ENCODE results near the gene PRRG4.
"Not testable (repeated sequence)": the region's sequence is repeated elsewhere in the genome, so short reads cannot be mapped to it uniquely, and the experiment has no call there.

Gene PRRG4

DNA sequence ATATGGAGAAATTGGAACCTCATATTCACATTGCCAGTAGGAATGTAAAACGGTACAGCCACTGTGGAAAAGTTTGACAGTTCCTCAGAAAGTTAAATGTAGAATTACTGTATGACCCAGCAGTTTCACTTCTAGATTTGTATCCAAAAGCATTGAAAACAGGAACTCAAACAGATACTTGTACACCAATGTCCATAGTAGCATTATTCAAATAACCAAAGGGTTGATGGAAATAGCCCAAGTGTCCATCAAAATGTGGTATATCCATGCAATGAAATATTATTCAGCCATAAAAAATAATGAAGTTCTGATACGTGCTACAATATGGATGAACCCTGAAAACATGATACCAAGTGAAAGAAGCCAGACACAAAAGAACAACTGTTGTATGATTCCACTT is 17.8 kb downstream of the PRRG4 start:
- H3K4me1 ChIP-seq (ENCODE audit: control insufficient read depth, insufficient read depth, low read length, poor library complexity, severe bottlenecking) = no peaks in the 10 kb centered on the region
- no peaks in the 10 kb centered on the region for H3K36me3 ChIP-seq (ENCODE audit: control insufficient read depth, insufficient read depth, low read length)
- no peaks in the 10 kb centered on the region for H3K9me3 ChIP-seq (ENCODE audit: control insufficient read depth, low read length)
- H3K27me3 ChIP-seq (replicated peaks; ENCODE audit: control insufficient read depth, insufficient read depth, low read length, poor library complexity, severe bottlenecking) = no peaks in the 10 kb centered on the region
- H3K4me3 ChIP-seq (ENCODE audit: insufficient read depth, low read depth, low read length, poor library complexity, severe bottlenecking) = no peak overlapping the region
- no peak for DNase-seq
- H3K27ac ChIP-seq (ENCODE audit: insufficient read depth, low read length, poor library complexity, severe bottlenecking) = no peak overlapping the region

DNA sequence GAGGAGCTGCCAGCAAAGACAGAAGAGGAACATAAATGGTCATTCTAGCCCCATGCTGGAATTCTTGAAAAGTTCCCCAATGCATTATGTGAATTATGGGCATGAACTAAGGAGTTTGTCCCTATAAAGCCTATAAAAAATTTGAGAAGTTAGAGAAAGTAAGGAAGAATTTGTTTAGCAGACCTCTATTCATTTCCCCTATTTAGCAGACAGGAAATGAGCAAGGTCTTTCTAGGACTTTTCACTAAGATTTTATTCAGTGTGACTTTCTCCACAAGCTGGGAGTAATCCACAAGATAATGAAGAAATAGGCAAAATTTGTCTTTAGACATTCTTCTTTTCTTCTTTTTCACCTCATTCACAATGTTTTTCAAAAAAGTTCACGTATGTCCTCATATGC is 20.0 kb downstream of the PRRG4 start:
- Histone ChIP-seq H3K27ac (ENCODE audit: insufficient read depth, low read length, poor library complexity, severe bottlenecking) (no peak overlapping the region), H3K27me3 (replicated peaks; ENCODE audit: control insufficient read depth, insufficient read depth, low read length, poor library complexity, severe bottlenecking) (no peaks in the 10 kb centered on the region), H3K36me3 (ENCODE audit: control insufficient read depth, insufficient read depth, low read length) (no peaks in the 10 kb centered on the region), H3K4me1 (ENCODE audit: control insufficient read depth, insufficient read depth, low read length, poor library complexity, severe bottlenecking) (no peaks in the 10 kb centered on the region), H3K9me3 (ENCODE audit: control insufficient read depth, low read length) (no peaks in the 10 kb centered on the region), H3K4me3 (ENCODE audit: insufficient read depth, low read depth, low read length, poor library complexity, severe bottlenecking) (no peak overlapping the region)
- DNase-seq = no peak

DNA sequence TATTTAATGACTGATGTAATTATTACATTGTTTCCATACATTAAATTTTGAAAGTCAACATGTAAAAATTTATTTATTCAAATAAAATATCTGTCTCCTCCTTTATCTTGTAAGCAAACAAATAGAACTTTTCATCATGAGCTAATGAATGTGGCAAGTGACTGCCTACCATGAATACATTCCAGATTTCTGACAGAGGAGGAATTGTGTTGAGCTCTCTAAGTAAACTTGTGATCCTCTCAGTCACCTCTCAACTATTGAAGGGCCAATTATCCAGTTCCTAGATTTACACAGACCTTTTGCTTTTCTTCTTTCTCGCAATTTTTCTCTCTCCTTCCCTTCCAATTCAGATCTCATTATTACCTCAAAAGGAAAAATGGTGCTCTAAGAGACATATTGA is 21.5 kb downstream of the PRRG4 start:
- Histone ChIP-seq H3K9me3 (ENCODE audit: control insufficient read depth, low read length) (no peaks in the 10 kb centered on the region), H3K36me3 (ENCODE audit: control insufficient read depth, insufficient read depth, low read length) (no peaks in the 10 kb centered on the region), H3K27ac (ENCODE audit: insufficient read depth, low read length, poor library complexity, severe bottlenecking) (no peak overlapping the region), H3K4me3 (ENCODE audit: insufficient read depth, low read depth, low read length, poor library complexity, severe bottlenecking) (no peak overlapping the region), H3K4me1 (ENCODE audit: control insufficient read depth, insufficient read depth, low read length, poor library complexity, severe bottlenecking) (no peaks in the 10 kb centered on the region), H3K27me3 (replicated peaks; ENCODE audit: control insufficient read depth, insufficient read depth, low read length, poor library complexity, severe bottlenecking) (no peaks in the 10 kb centered on the region)
- DNase-seq = no peak

DNA sequence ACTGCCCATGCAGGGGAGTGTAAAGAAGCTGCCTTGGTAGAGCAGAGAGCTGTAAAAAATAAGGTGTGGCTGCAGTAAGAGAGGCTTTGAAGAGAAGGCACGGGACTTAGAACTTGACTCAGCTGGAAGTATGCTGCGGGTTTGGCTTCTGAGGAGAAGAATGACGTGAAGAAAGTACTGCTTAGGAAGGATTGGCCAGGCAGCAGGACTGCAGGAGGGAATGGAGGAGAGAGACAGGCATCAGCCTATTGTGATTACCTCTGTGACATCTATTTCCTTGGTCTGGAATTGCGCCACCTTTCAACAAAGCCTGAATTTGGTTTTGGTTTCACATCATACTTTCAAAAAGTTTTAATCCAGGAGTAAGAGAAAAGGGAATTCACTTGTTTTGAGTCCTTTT is 22.5 kb downstream of the PRRG4 start:
- H3K27ac ChIP-seq (ENCODE audit: insufficient read depth, low read length, poor library complexity, severe bottlenecking) = no peak overlapping the region
- H3K4me3 ChIP-seq (ENCODE audit: insufficient read depth, low read depth, low read length, poor library complexity, severe bottlenecking) = no peak overlapping the region

DNA sequence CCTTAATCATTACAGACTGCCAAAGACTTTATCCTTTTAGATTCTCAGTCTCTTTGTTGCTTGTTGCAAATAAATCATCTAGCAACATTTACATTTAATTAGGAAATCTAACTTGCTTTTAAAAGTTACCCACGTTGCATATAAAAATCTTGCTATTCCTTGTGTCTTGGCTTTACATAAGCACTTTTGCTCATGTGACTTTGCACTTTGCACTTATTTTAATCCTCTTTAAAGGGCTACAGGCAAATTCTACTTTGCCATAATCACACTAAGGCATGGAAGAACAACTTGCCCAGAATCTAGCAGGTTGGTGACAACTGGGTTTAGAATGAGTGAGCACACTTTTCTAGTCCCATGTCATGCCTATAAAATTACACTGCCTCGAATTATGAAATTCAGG is 25.9 kb downstream of the PRRG4 start:
- no peak overlapping the region for H3K27ac ChIP-seq (ENCODE audit: insufficient read depth, low read length, poor library complexity, severe bottlenecking)
- H3K4me3 ChIP-seq (ENCODE audit: insufficient read depth, low read depth, low read length, poor library complexity, severe bottlenecking) = no peak overlapping the region
- H3K27me3 ChIP-seq (replicated peaks; ENCODE audit: control insufficient read depth, insufficient read depth, low read length, poor library complexity, severe bottlenecking) = no peaks in the 10 kb centered on the region
- H3K36me3 ChIP-seq (ENCODE audit: control insufficient read depth, insufficient read depth, low read length) = no peaks in the 10 kb centered on the region
- no peak for DNase-seq
- no peaks in the 10 kb centered on the region for H3K4me1 ChIP-seq (ENCODE audit: control insufficient read depth, insufficient read depth, low read length, poor library complexity, severe bottlenecking)
- H3K9me3 ChIP-seq (ENCODE audit: control insufficient read depth, low read length) = no peaks in the 10 kb centered on the region

More for the DNA sequence above, 22.5 kb downstream of the PRRG4 start:
- Histone ChIP-seq H3K36me3 (ENCODE audit: control insufficient read depth, insufficient read depth, low read length) (no peaks in the 10 kb centered on the region), H3K4me1 (ENCODE audit: control insufficient read depth, insufficient read depth, low read length, poor library complexity, severe bottlenecking) (no peaks in the 10 kb centered on the region), H3K9me3 (ENCODE audit: control insufficient read depth, low read length) (no peaks in the 10 kb centered on the region), H3K27me3 (replicated peaks; ENCODE audit: control insufficient read depth, insufficient read depth, low read length, poor library complexity, severe bottlenecking) (no peaks in the 10 kb centered on the region)
- DNase-seq = no peak

DNA sequence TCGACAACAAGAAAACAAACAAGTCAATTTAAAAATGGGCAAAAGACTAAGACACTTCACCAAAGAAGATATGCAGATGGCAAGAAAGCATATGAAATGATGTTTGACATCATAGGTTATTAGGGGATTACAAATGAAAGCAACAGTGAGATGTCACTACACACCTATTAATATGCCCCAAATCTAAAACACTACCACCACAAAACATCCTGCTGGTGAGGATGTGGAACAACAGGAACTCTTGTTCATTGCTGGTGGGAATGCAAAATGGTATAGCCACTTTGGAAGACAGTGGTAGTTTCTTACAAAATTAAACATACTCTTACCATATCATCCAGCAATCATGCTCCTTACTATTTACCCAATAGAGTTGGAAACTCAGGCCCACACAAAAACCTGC is 29.0 kb downstream of the PRRG4 start:
- Histone ChIP-seq H3K4me1 (ENCODE audit: control insufficient read depth, insufficient read depth, low read length, poor library complexity, severe bottlenecking) (no peaks in the 10 kb centered on the region), H3K9me3 (ENCODE audit: control insufficient read depth, low read length) (no peaks in the 10 kb centered on the region), H3K27ac (ENCODE audit: insufficient read depth, low read length, poor library complexity, severe bottlenecking) (no peak overlapping the region), H3K4me3 (ENCODE audit: insufficient read depth, low read depth, low read length, poor library complexity, severe bottlenecking) (no peak overlapping the region), H3K36me3 (ENCODE audit: control insufficient read depth, insufficient read depth, low read length) (no peaks in the 10 kb centered on the region), H3K27me3 (replicated peaks; ENCODE audit: control insufficient read depth, insufficient read depth, low read length, poor library complexity, severe bottlenecking) (no peaks in the 10 kb centered on the region)
- DNase-seq = no peak

DNA sequence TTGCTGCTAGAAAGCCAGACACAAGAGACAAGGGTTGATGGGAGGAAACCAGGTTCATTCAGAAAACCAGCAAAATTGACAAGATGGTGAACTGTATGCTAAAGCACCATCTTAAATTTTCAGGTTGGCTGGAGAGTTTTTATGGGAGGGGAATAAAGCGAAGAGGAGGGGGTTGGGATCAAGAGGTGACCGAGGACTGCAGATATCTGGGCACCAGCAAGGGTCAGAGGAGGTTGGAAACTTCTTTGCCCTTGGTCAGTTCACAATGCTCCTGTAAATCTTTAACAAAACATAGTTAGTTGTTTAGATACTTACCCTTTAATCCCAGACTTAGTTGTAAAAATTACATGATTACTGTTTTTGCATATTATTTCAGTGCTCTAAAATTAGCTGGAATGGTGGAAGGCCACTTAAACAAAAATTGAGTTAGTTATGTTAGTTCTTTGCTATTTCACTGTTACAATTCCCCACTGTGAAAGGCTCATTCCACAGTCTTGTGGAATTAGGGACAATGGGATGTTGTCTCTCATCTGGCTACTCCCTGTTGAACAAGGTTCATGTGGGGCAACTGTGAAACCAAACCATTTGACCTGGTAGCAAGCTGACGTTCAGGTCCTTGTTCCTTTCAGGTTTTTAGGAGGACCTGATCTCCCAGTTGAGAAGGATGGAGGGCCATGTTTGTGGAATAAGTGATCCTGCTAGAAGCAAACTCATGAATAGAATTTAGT is 32.3 kb downstream of the PRRG4 start:
- Histone ChIP-seq H3K4me1 (ENCODE audit: control insufficient read depth, insufficient read depth, low read length, poor library complexity, severe bottlenecking) (no peaks in the 10 kb centered on the region), H3K9me3 (ENCODE audit: control insufficient read depth, low read length) (no peaks in the 10 kb centered on the region), H3K36me3 (ENCODE audit: control insufficient read depth, insufficient read depth, low read length) (no peaks in the 10 kb centered on the region), H3K4me3 (ENCODE audit: insufficient read depth, low read depth, low read length, poor library complexity, severe bottlenecking) (no peak overlapping the region), H3K27me3 (replicated peaks; ENCODE audit: control insufficient read depth, insufficient read depth, low read length, poor library complexity, severe bottlenecking) (no peaks in the 10 kb centered on the region), H3K27ac (ENCODE audit: insufficient read depth, low read length, poor library complexity, severe bottlenecking) (no peak overlapping the region)
- no peak for DNase-seq

DNA sequence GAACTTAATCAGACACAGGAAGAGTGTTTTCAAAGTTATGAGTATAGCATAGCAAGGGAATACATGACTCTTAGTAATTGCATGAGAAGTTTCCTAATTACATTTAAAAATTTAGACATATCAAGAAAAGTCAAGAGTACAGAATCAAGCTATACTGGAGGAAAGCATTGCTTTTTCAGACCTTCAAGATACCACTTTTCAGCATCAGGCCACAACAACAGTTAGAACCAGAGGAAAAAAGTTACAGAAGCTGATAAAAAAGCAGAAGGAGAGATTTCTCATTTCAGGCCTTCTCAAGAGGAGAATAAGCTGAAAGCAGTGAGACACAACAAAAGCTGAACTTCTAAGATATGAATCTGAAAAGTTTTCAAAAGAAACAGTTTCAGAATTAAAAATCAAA is 34.8 kb downstream of the PRRG4 start:
- H3K36me3 ChIP-seq (ENCODE audit: control insufficient read depth, insufficient read depth, low read length) = no peaks in the 10 kb centered on the region
- no peak for DNase-seq

DNA sequence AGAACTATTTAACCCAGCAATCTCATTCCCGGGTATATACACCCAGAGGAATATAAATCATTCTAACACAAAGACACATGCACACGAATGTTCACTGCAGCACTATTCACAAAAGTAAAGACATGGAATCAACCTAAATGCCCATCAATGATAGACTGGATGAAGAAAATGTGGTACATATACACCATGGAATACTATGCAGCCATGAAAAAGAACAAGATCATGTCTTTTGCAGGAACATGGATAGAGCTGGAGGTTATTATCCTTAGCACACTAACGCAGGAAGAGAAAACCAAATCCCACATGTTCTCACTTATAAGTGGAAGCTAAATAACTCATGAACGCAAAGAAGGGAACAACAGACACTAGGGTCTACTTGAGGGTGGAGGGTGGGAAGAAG is 39.0 kb downstream of the PRRG4 start:
- not testable (repeated sequence) for H3K36me3 ChIP-seq (ENCODE audit: control insufficient read depth, insufficient read depth, low read length); H3K4me3 ChIP-seq (ENCODE audit: insufficient read depth, low read depth, low read length, poor library complexity, severe bottlenecking); H3K9me3 ChIP-seq (ENCODE audit: control insufficient read depth, low read length); DNase-seq; H3K4me1 ChIP-seq (ENCODE audit: control insufficient read depth, insufficient read depth, low read length, poor library complexity, severe bottlenecking); H3K27ac ChIP-seq (ENCODE audit: insufficient read depth, low read length, poor library complexity, severe bottlenecking); H3K27me3 ChIP-seq (replicated peaks; ENCODE audit: control insufficient read depth, insufficient read depth, low read length, poor library complexity, severe bottlenecking)

More for the DNA sequence above, 34.8 kb downstream of the PRRG4 start:
- H3K27ac ChIP-seq (ENCODE audit: insufficient read depth, low read length, poor library complexity, severe bottlenecking) = no peak overlapping the region
- H3K9me3 ChIP-seq (ENCODE audit: control insufficient read depth, low read length) = no peaks in the 10 kb centered on the region
- H3K4me1 ChIP-seq (ENCODE audit: control insufficient read depth, insufficient read depth, low read length, poor library complexity, severe bottlenecking) = no peaks in the 10 kb centered on the region
- H3K4me3 ChIP-seq (ENCODE audit: insufficient read depth, low read depth, low read length, poor library complexity, severe bottlenecking) = no peak overlapping the region
- no peaks in the 10 kb centered on the region for H3K27me3 ChIP-seq (replicated peaks; ENCODE audit: control insufficient read depth, insufficient read depth, low read length, poor library complexity, severe bottlenecking)

DNA sequence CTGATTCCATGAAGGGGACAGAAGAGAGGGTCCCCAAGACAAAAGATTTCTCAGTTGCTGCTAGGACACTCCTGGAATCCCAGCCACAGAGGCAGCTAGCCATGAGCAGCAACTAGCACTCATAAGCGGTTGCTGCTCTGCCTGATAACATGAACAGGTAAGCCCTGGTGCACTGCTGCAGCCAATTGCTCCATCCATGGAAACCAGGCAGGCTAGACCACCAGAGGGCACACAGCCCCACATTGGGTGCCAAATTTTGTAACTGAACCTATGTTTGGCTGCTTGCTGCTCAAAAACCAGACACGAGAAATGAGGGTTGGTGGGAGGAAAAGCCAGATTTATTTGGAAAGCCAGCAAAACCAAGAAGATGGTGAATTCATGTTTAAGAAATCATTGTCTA is 40.9 kb downstream of the PRRG4 start:
- no peaks in the 10 kb centered on the region for H3K36me3 ChIP-seq (ENCODE audit: control insufficient read depth, insufficient read depth, low read length)
- H3K27ac ChIP-seq (ENCODE audit: insufficient read depth, low read length, poor library complexity, severe bottlenecking) = no peak overlapping the region
- H3K4me3 ChIP-seq (ENCODE audit: insufficient read depth, low read depth, low read length, poor library complexity, severe bottlenecking) = no peak overlapping the region
- no peaks in the 10 kb centered on the region for H3K9me3 ChIP-seq (ENCODE audit: control insufficient read depth, low read length)
- no peak for DNase-seq
- no peaks in the 10 kb centered on the region for H3K27me3 ChIP-seq (replicated peaks; ENCODE audit: control insufficient read depth, insufficient read depth, low read length, poor library complexity, severe bottlenecking)
- H3K4me1 ChIP-seq (ENCODE audit: control insufficient read depth, insufficient read depth, low read length, poor library complexity, severe bottlenecking) = no peaks in the 10 kb centered on the region

Measured in effector memory CD4-positive, alpha-beta T cell (primary cell).